PC-3 (cell line): ENCODE data around the gene SDK1. TPM values are rescaled to one million over a fixed set of nuclear protein-coding genes. Genes with fewer than 3 reads are reported as not detected.

Experiments
- ATAC-seq: fragments of 200-7000 bp; cut with Tn5 transposase; 2 replicates; pipeline ENCODE4 v1.9.1; 2020; ENCODE audit warnings: mild to moderate bottlenecking, moderate library complexity
- BruUV-seq: library from RNA; stranded (reverse); fragments of 400-500 nt; replicated peaks from 2 replicates; lab custom pipeline; 2021; lab: Mats Ljungman, UMichigan
- CTCF ChIA-PET: fragments of 300-600 bp; sonication (Branson Sonifier 250); formaldehyde crosslinking; loops from one replicate; lab custom pipeline; 2022; ENCODE audit warnings: antibody characterized with exemption; lab: Charles Lee
- POLR2A ChIA-PET: fragments of 300-600 bp; sonication (Branson Sonifier 250); formaldehyde crosslinking; loops from one replicate; lab custom pipeline; 2022; ENCODE audit warnings: antibody characterized with exemption; ENCODE audit not compliant: unreplicated experiment; lab: Charles Lee
- DNase-seq: peaks from one replicate; pipeline ENCODE4 v3.0.0-alpha.2; 2015
- H2AFZ ChIP-seq: fragments of 300-600 bp; sonication (generic); 2 replicates; pipeline ENCODE4 v1.6.0; 2016; ENCODE audit warnings: antibody characterized with exemption, low read length
- H3F3A ChIP-seq: fragments of 300-600 bp; sonication (generic); one replicate; pipeline ENCODE4 v1.6.0; 2017; ENCODE audit warnings: antibody characterized with exemption, low read length, control low read depth, mild to moderate bottlenecking; ENCODE audit not compliant: unreplicated experiment
- H3K27ac ChIP-seq: fragments of 300-600 bp; sonication (generic); 2 replicates; pipeline ENCODE4 v1.5.1; 2016; ENCODE audit warnings: mild to moderate bottlenecking, low read length
- H3K27me3 ChIP-seq: fragments of 300-600 bp; sonication (generic); 2 replicates; pipeline ENCODE4 v1.6.1; 2016; ENCODE audit warnings: low read length, mixed read lengths
- H3K36me3 ChIP-seq: fragments of 300-600 bp; sonication (generic); 2 replicates; pipeline ENCODE4 v1.6.1; 2016; ENCODE audit warnings: low read depth, mixed run types, low read length, mixed read lengths
- H3K4me1 ChIP-seq: fragments of 300-600 bp; sonication (generic); 2 replicates; pipeline ENCODE4 v1.5.1; 2016; ENCODE audit warnings: low read length; ENCODE audit not compliant: insufficient read depth
- H3K4me2 ChIP-seq: fragments of 300-600 bp; sonication (generic); 2 replicates; pipeline ENCODE4 v1.6.0; 2016; ENCODE audit warnings: low read length
- H3K4me3 ChIP-seq: fragments of 300-600 bp; sonication (generic); 2 replicates; pipeline ENCODE4 v1.5.1; 2016; ENCODE audit warnings: mild to moderate bottlenecking, low read length, mixed read lengths
- H3K79me2 ChIP-seq: fragments of 300-600 bp; sonication (generic); 2 replicates; pipeline ENCODE4 v1.6.1; 2017; ENCODE audit warnings: low read length, mixed read lengths
- H3K9ac ChIP-seq: fragments of 300-600 bp; sonication (generic); 2 replicates; pipeline ENCODE4 v1.6.0; 2016; ENCODE audit warnings: mild to moderate bottlenecking, low read length
- H3K9me2 ChIP-seq: fragments of 300-600 bp; sonication (generic); replicated peaks from 2 replicates; pipeline ENCODE4 v1.6.1; 2016; ENCODE audit warnings: mixed run types, low read length, mixed read lengths
- H3K9me3 ChIP-seq: fragments of 300-600 bp; sonication (generic); 2 replicates; pipeline ENCODE4 v1.6.1; 2016; ENCODE audit warnings: low read length, mixed read lengths
- H4K20me1 ChIP-seq: fragments of 300-600 bp; sonication (generic); 2 replicates; pipeline ENCODE4 v1.6.1; 2016; ENCODE audit warnings: low read length, mixed read lengths
- CTCF ChIP-seq: fragments of 300-600 bp; sonication (generic); conservative IDR thresholded peaks from 2 replicates; pipeline ENCODE4 v1.5.1; 2017; ENCODE audit warnings: antibody characterized with exemption, low read depth, mild to moderate bottlenecking, low read length
- EZH2 ChIP-seq: fragments of 300-600 bp; sonication (generic); IDR thresholded peaks from one replicate; pipeline ENCODE4 v1.6.1; 2017; ENCODE audit warnings: antibody characterized with exemption, mild to moderate bottlenecking, low read length; ENCODE audit not compliant: unreplicated experiment
- EZH2phosphoT487 ChIP-seq: fragments of 300-600 bp; sonication (generic); IDR thresholded peaks from 2 replicates; pipeline ENCODE4 v1.6.1; 2018; ENCODE audit warnings: mild to moderate bottlenecking, antibody characterized with exemption, low read length, borderline replicate concordance
- intact Hi-C: fragments of 100-400 bp; cut with micrococcal nuclease; formaldehyde crosslinking; loops from 2 replicates; pipeline ENCODE4 v1.9.0; 2023
- total RNA-seq: library from RNA; depleted of rRNA; stranded (reverse); fragments of >200 nt; gene quantifications from 2 replicates; pipeline ENCODE4 v1.2.3, GENCODE V29; 2014

The SDK1 gene
- total RNA-seq, 1 experiment from 2014 or later, result 2.8 TPM

- no peak for ATAC-seq
- H3K9me3 ChIP-seq, result no peaks in the 10 kb centered on the region
- ChIA-PET CTCF (interaction anchor here (0.6 kb wide), 1 partner anchor 26 kb away, joined by 4 read pairs; no protein-coding TSS in a partner anchor), POLR2A (no interaction called here)
- no peaks in the 10 kb centered on the region for H3K4me1 ChIP-seq
- intact Hi-C loops, result no loop called here
- H3F3A ChIP-seq, result no peaks in the 10 kb centered on the region
- no peak overlapping the region for H2AFZ ChIP-seq
- no peaks in the 10 kb centered on the region for H3K27me3 ChIP-seq
- no peaks in the 10 kb centered on the region for H4K20me1 ChIP-seq
- no peak for DNase-seq
- H3K36me3 ChIP-seq, result no peaks in the 10 kb centered on the region
- no peak overlapping the region for H3K4me3 ChIP-seq
- H3K9me2 ChIP-seq, result no peaks in the 10 kb centered on the region
- no TSS peak for BruUV-seq
- TF ChIP-seq EZH2 (no peak), CTCF (no peak), EZH2phosphoT487 (no peak)
- H3K79me2 ChIP-seq, result no peaks in the 10 kb centered on the region
- H3K9ac ChIP-seq, result no peak overlapping the region
- H3K27ac ChIP-seq, result no peak overlapping the region
- H3K4me2 ChIP-seq, result no peak overlapping the region
Observed at GRCh38 chr7:3683546-3684539, 382.8 kb downstream of the SDK1 start.

GRCh38 chr7:3688071-3688470, 387.0 kb downstream of the SDK1 start:
- ChIA-PET CTCF (no interaction called here), POLR2A (no interaction called here)
- Histone ChIP-seq H3K9ac (no peak overlapping the region), H3K4me2 (no peak overlapping the region), H3K9me2 (no peaks in the 10 kb centered on the region), H3K4me3 (no peak overlapping the region), H3K36me3 (no peaks in the 10 kb centered on the region), H3K27me3 (no peaks in the 10 kb centered on the region), H4K20me1 (no peaks in the 10 kb centered on the region), H3K27ac (no peak overlapping the region), H3K4me1 (no peaks in the 10 kb centered on the region), H3F3A (no peaks in the 10 kb centered on the region), H3K79me2 (no peaks in the 10 kb centered on the region), H2AFZ (no peak overlapping the region), H3K9me3 (no peaks in the 10 kb centered on the region)
- DNase-seq (peak; percentile 4), ATAC-seq (no peak)
- TF ChIP-seq EZH2phosphoT487 (no peak), CTCF (no peak), EZH2 (no peak)
- intact Hi-C loops, result no loop called here
- BruUV-seq, result no TSS peak

- ChIA-PET CTCF (no interaction called here), POLR2A (no interaction called here)
- Histone ChIP-seq H3K27me3 (no peaks in the 10 kb centered on the region), H3K36me3 (no peaks in the 10 kb centered on the region), H3K27ac (no peak overlapping the region), H4K20me1 (no peaks in the 10 kb centered on the region), H3F3A (no peaks in the 10 kb centered on the region), H3K9ac (no peak overlapping the region), H3K79me2 (no peaks in the 10 kb centered on the region), H3K4me1 (no peaks in the 10 kb centered on the region), H3K9me2 (no peaks in the 10 kb centered on the region), H2AFZ (no peak overlapping the region), H3K9me3 (no peaks in the 10 kb centered on the region), H3K4me3 (no peak overlapping the region), H3K4me2 (no peak overlapping the region)
- intact Hi-C loops, result no loop called here
- no TSS peak for BruUV-seq
- ATAC-seq (no peak), DNase-seq (no peak)
- TF ChIP-seq EZH2phosphoT487, result no peak
- TF ChIP-seq EZH2, result no peak
- no peak for TF ChIP-seq CTCF
Observed at GRCh38 chr7:3688842-3689241, 387.8 kb downstream of the SDK1 start.
